Caki2 (cell line): ENCODE results near the gene ATP11A. TPM values are rescaled to one million over a fixed set of nuclear protein-coding genes. Genes with fewer than 3 reads are reported as not detected.
A peak's percentile ranks its signal among the peaks of the same experiment; 100 is the strongest.

Experiments
- DNase-seq: peaks from one replicate; pipeline ENCODE4 v3.0.0-alpha.2; 2015; ENCODE audit warnings: low read depth
- in situ Hi-C: cut with HindIII; loops from 2 replicates; pipeline ENCODE4 v1.10.0; 2016; ENCODE audit warnings: low sequenced_read_pairs, low pct_unique_long_range_greater_than_20kb, mixed read lengths
- total RNA-seq: library from RNA; depleted of rRNA; stranded (reverse); fragments of >200 nt; shearing (Covaris generic); gene quantifications from 2 replicates; pipeline ENCODE4 v1.2.3, GENCODE V29; 2014; ENCODE audit warnings: low replicate concordance; rRNA removed

The ATP11A gene
- total RNA-seq, 1 experiment from 2014 or later: 3.5 TPM

- no peak for DNase-seq
- in situ Hi-C loops: no loop called here
Measured at GRCh38 chr13:112926003-112926402, 236.2 kb downstream of the ATP11A start.

- no peak for DNase-seq
- in situ Hi-C loops: no loop called here
Measured at GRCh38 chr13:112926993-112927392, 237.2 kb downstream of the ATP11A start.

GRCh38 chr13:112928020-112928971, 238.5 kb downstream of the ATP11A start:
- no peak for DNase-seq
- in situ Hi-C loops: no loop called here

GRCh38 chr13:112928972-112929782, 239.3 kb downstream of the ATP11A start:
- DNase-seq: no peak
- in situ Hi-C loops: no loop called here

- DNase-seq: no peak
- in situ Hi-C loops: no loop called here
Measured at GRCh38 chr13:112929783-112930055, 239.9 kb downstream of the ATP11A start.

- in situ Hi-C loops: no loop called here
- DNase-seq: no peak
Measured at GRCh38 chr13:112930192-112930591, 240.4 kb downstream of the ATP11A start.

GRCh38 chr13:112931028-112931934, 241.4 kb downstream of the ATP11A start:
- DNase-seq: peak; percentile 61
- in situ Hi-C loops: no loop called here

- DNase-seq: no peak
- in situ Hi-C loops: no loop called here
Measured at GRCh38 chr13:112932971-112933370, 243.1 kb downstream of the ATP11A start.

GRCh38 chr13:112933649-112934048, 243.8 kb downstream of the ATP11A start:
- DNase-seq: no peak
- in situ Hi-C loops: no loop called here

GRCh38 chr13:112934078-112934477, 244.2 kb downstream of the ATP11A start:
- in situ Hi-C loops: no loop called here

More at GRCh38 chr13:112934078-112934477, 244.2 kb downstream of the ATP11A start:
- DNase-seq: no peak

Other genes with a start within 250 kb of the ATP11A start
- gene TUBGCP3, start 101.9 kb upstream of the ATP11A start, total RNA-seq: 4.5 and 10.9 TPM in 2 replicates